Measurements from ENCODE around the gene C10orf71.

The C10orf71 gene

DNA sequence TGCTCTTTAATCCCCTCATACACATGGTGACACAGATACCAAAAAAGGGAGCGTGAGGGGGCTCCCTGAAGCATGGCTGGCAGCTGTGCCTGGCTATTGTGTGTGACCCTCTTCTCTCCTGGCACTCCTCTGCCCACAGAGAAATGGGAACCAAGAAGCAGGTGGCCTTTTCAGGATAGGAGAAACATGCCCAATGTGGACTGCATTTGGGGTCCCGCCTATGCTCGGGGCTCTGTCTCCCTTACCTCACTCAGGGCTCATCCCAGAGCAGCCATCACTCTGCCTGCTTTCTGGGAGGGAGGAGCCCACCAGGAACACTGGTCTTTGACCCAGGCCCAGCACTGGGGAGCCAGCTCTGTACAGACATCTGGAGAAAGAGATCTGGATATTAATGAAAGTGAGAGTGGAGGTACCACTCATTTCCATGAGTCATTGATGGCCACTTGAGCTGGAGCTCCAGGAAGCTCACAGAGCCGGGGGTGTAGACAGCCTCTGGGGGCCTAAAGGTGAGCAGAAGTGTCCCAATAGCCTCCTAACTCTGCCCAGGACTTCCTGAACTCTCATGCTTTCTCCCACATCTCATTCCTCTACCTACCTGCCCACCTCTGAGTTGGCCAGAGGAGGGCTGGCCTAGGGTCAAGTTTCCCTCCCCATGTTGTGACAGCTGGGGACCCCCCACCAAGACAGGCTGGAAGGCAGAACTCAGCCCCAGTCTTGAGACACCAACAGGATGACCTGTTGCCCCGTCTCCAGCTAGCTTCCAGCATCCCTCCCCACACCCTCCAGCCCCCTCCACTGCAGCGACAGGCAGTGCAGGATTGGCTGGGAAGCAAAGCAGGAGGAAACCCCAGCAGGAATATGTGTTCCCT, 54.3 kb downstream of the C10orf71 start:
- TF ChIP-seq, protein P1, sequence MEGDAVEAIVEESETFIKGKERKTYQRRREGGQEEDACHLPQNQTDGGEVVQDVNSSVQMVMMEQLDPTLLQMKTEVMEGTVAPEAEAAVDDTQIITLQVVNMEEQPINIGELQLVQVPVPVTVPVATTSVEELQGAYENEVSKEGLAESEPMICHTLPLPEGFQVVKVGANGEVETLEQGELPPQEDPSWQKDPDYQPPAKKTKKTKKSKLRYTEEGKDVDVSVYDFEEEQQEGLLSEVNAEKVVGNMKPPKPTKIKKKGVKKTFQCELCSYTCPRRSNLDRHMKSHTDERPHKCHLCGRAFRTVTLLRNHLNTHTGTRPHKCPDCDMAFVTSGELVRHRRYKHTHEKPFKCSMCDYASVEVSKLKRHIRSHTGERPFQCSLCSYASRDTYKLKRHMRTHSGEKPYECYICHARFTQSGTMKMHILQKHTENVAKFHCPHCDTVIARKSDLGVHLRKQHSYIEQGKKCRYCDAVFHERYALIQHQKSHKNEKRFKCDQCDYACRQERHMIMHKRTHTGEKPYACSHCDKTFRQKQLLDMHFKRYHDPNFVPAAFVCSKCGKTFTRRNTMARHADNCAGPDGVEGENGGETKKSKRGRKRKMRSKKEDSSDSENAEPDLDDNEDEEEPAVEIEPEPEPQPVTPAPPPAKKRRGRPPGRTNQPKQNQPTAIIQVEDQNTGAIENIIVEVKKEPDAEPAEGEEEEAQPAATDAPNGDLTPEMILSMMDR (conservative IDR thresholded peaks at IDR 0.05; ENCODE audit: control insufficient read depth, insufficient read depth, low read depth, low read length), result no peak

DNA sequence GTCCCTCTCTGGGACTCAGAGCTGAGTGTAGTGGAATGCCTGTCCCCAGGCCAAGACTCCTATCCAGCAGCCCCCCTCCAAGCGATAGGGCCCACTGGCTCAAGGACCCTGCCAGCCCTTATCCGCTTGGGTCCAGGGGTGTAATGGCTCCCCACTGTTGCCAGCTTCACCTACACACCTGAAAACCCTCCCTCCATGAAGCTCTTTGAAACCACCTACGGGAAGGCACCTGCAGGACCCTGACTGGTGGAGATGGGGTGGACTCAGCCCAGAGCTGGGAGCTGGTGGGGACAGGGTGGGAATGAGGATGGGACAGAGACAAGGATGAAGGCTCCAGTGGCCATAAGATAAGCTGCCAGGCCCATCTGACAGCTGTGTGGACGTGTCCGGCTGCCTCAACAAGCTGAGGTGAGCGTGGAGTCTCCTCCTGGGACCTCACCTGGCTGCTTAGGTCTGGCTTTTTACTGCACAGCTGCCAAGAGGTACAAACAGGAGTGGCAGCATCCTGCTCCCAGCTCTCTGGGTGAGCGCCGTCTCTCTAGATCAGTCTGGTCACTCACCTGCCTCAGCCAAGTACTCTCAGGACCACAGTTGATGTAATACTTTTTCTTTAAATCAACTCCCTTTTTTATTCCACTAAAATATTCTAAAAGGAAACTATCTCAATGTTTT, 55.1 kb downstream of the C10orf71 start:
- DNase-seq (ENCODE audit: low read depth), result no peak
- TF ChIP-seq, protein P1 (conservative IDR thresholded peaks at IDR 0.05; ENCODE audit: control insufficient read depth, insufficient read depth, low read depth, low read length), result no peak
- no peak overlapping the region for H3K4me3 ChIP-seq (ENCODE audit: control insufficient read depth, low read depth, low read length)

More for the DNA sequence above, 54.3 kb downstream of the C10orf71 start:
- H3K4me3 ChIP-seq (ENCODE audit: control insufficient read depth, low read depth, low read length), result no peak overlapping the region
- no peak for DNase-seq (ENCODE audit: low read depth)

DNA sequence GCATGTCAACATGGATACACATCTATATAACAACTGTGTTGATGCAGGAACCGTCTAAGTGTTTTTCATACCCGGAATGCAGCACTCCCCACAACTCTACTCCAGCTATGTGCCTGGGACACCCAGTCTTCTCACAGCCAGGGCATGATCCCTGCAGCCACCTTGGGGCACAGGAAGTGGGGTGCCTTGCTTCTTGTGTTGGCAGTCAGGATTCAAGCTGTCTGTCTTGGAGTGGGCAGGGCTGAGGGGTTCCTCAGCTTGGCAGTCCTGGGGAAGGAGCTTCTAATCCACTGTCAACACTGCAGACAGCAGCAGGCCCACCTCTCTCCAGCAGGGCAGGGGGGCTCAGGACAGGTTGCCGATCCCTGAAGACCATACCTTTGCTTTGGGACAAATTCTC, 55.6 kb downstream of the C10orf71 start:
- TF ChIP-seq, protein P1 (conservative IDR thresholded peaks at IDR 0.05; ENCODE audit: control insufficient read depth, insufficient read depth, low read depth, low read length), result no peak

DNA sequence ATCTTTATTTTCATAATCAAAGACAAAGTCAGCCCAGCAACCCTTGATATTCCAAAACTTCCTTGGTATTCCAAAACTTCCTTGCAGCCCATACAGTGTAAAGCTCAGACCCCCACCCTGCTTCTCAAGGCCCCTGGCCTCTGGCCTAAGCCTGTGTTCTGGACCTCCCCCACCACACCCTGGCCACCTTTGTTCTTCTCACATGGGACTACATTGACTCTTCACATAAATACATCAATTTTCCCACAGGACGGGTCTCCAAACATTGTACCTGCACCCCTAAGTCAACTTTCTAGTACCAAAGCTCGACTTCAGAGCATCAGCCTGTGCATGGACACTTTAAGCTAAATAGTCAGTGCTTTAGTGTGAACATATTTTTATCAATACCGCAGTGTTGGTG, 56.3 kb downstream of the C10orf71 start:
- TF ChIP-seq, protein P1 (conservative IDR thresholded peaks at IDR 0.05; ENCODE audit: control insufficient read depth, insufficient read depth, low read depth, low read length), result no peak
- H3K4me3 ChIP-seq (ENCODE audit: control insufficient read depth, low read depth, low read length), result no peak overlapping the region
- DNase-seq (ENCODE audit: low read depth), result no peak

More for the DNA sequence above, 55.6 kb downstream of the C10orf71 start:
- H3K4me3 ChIP-seq (ENCODE audit: control insufficient read depth, low read depth, low read length), result no peak overlapping the region
- no peak for DNase-seq (ENCODE audit: low read depth)

DNA sequence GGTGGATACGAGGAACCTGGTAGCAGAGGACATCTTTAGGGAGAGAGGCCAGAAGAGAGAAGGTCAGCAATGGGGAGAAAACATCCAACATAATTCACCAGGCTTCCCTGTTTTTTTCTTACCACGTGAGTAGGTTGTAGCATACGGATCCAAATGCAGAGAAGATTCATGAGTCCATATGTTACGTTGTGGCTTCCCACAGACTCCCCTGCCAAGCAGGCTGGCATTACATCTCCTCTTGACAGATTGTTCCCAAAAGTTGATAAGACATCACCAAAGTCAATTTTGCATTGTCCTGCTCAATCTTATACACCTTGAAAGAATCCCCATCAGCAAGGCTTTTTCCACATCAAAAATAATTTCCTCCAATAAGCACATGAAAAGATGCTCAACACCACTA, 57.2 kb downstream of the C10orf71 start:
- no peak overlapping the region for H3K4me3 ChIP-seq (ENCODE audit: control insufficient read depth, low read depth, low read length)
- TF ChIP-seq, protein P1 (conservative IDR thresholded peaks at IDR 0.05; ENCODE audit: control insufficient read depth, insufficient read depth, low read depth, low read length), result no peak
- DNase-seq (ENCODE audit: low read depth), result no peak

DNA sequence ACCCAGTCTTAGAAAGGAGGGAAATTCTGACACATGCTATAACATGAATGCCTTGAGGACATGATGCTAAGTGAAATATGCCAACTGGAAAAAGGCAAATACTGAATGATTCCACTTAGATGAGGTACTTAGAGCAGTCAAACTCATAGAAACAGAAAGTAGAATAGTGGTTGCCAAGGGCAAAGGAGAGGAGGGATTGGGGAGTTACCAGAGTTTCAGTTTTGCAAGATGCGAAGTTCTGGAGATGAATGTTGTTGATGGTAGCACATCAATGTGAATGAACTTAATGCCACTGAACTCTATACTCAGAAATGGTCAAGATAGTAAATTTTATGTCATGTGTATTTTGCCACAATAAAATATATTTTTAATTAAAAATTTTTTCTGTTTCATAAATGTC, 58.0 kb downstream of the C10orf71 start:
- H3K4me3 ChIP-seq (ENCODE audit: control insufficient read depth, low read depth, low read length), result no peak overlapping the region
- DNase-seq (ENCODE audit: low read depth), result no peak
- TF ChIP-seq, protein P1 (conservative IDR thresholded peaks at IDR 0.05; ENCODE audit: control insufficient read depth, insufficient read depth, low read depth, low read length), result no peak

All from fibroblast of mammary gland (primary cell).